B cell (primary cell): ENCODE measurements around the gene AGFG2. TPM values are rescaled to one million over a fixed set of nuclear protein-coding genes. Genes with fewer than 3 reads are reported as not detected.

Experiments
- ATAC-seq: fragments of 200-7000 bp; cut with Tn5 transposase; one replicate; pipeline ENCODE4 v1.10.0; 2021; ENCODE audit warnings: low read depth, mild to moderate bottlenecking, moderate number of reproducible peaks, moderate library complexity
- CTCF ChIA-PET: fragments of 350-600 bp; sonication (Branson Sonifier 250); formaldehyde crosslinking; loops from one replicate; lab custom pipeline; 2021; ENCODE audit warnings: antibody characterized with exemption, inconsistent platforms; lab: Charles Lee
- POLR2A ChIA-PET: fragments of 350-600 bp; sonication (Branson Sonifier 250); formaldehyde crosslinking; loops from one replicate; lab custom pipeline; 2021; ENCODE audit warnings: antibody characterized with exemption; lab: Charles Lee
- DNase-seq: peaks from one replicate; pipeline ENCODE4 v3.0.0; 2013
- H2AFZ ChIP-seq: 2 replicates; pipeline ENCODE4 v1.6.1; 2012; ENCODE audit warnings: mild to moderate bottlenecking, low read depth, low read length; ENCODE audit not compliant: insufficient read depth, poor library complexity, severe bottlenecking
- H3K27ac ChIP-seq, 2 donors: 1 replicate in 1 of 2; 2 replicates in 1 of 2; pipeline ENCODE4 v1.5.1; 2012 to 2013; ENCODE audit warnings: low read length in 2 of 2, mild to moderate bottlenecking in 2 of 2, moderate library complexity in 1 of 2
- H3K27me3 ChIP-seq, 4 experiments: fragments of 200-600 bp in 1 of 4; sonication (generic) in 1 of 4; replicated peaks in 1 of 4; 1 replicate in 2 of 4; 2 replicates in 2 of 4; pipeline versions ENCODE4 v1.6.1 to v1.7.0; 2013 to 2016; ENCODE audit warnings: low read length in 3 of 4, mild to moderate bottlenecking in 2 of 4, mixed read lengths in 1 of 4, moderate library complexity in 1 of 4; ENCODE audit not compliant: insufficient read depth in 4 of 4, control insufficient read depth in 3 of 4; ENCODE audit errors: control extremely low read depth in 1 of 4
- H3K36me3 ChIP-seq, 2 experiments: replicated peaks in 1 of 2; 1 replicate in 1 of 2; 2 replicates in 1 of 2; pipeline versions ENCODE4 v1.6.1 to v1.7.1; 2013; ENCODE audit warnings: low read length in 1 of 2; ENCODE audit not compliant: insufficient read depth in 2 of 2, control insufficient read depth in 1 of 2; ENCODE audit errors: control extremely low read depth in 1 of 2, extremely low read depth in 1 of 2
- H3K4me1 ChIP-seq, 2 donors: fragments of 200-600 bp in 1 of 2; sonication (generic) in 1 of 2; 1 replicate in 1 of 2; 2 replicates in 1 of 2; pipeline versions ENCODE4 v1.5.1 to v1.6.1; 2013 to 2017; ENCODE audit warnings: low read length in 2 of 2; ENCODE audit not compliant: control insufficient read depth in 2 of 2, insufficient read depth in 2 of 2
- H3K4me2 ChIP-seq: replicated peaks from 2 replicates; pipeline ENCODE3; 2012; ENCODE audit warnings: mild to moderate bottlenecking, low read depth, low read length; ENCODE audit not compliant: poor library complexity, severe bottlenecking
- H3K4me3 ChIP-seq, 5 experiments: fragments of 200-600 bp in 1 of 5; sonication (generic) in 1 of 5; 1 replicate in 3 of 5; 2 replicates in 2 of 5; pipeline versions ENCODE4 v1.5.1 to v1.7.0; 2011 to 2016; ENCODE audit warnings: low read length in 4 of 5, mild to moderate bottlenecking in 4 of 5, low read depth in 2 of 5, control low read depth in 1 of 5, moderate library complexity in 1 of 5; ENCODE audit not compliant: insufficient read depth in 1 of 5; ENCODE audit errors: control extremely low read depth in 1 of 5, extremely low read depth in 1 of 5
- H3K79me2 ChIP-seq: fragments of 200-600 bp; sonication (generic); one replicate; pipeline ENCODE4 v1.6.0; 2016; ENCODE audit warnings: low read length; ENCODE audit not compliant: control insufficient read depth, insufficient read depth
- H3K9ac ChIP-seq: fragments of 200-600 bp; sonication (generic); 2 replicates; pipeline ENCODE4 v1.6.1; 2017; ENCODE audit warnings: mild to moderate bottlenecking, low read length, moderate library complexity
- H3K9me3 ChIP-seq, 3 donors: one replicate each; pipeline versions ENCODE4 v1.6.1 to v1.7.1; 2013; ENCODE audit warnings: low read length in 2 of 3; ENCODE audit not compliant: control insufficient read depth in 2 of 3, insufficient read depth in 1 of 3; ENCODE audit errors: control extremely low read depth in 1 of 3
- H4K20me1 ChIP-seq: 2 replicates; pipeline ENCODE4 v1.6.0; 2012; ENCODE audit warnings: mild to moderate bottlenecking, low read length; ENCODE audit not compliant: insufficient read depth, control insufficient read depth, poor library complexity, severe bottlenecking
- H3K27ac Mint-ChIP-seq: one replicate; pipeline ENCODE4 v1.8.0; 2021; ENCODE audit warnings: mixed read lengths
- H3K27me3 Mint-ChIP-seq: one replicate; pipeline ENCODE4 v1.8.0; 2021; ENCODE audit warnings: mixed read lengths
- H3K4me1 Mint-ChIP-seq: one replicate; pipeline ENCODE4 v1.8.0; 2021; ENCODE audit warnings: mixed read lengths
- H3K4me3 Mint-ChIP-seq: one replicate; pipeline ENCODE4 v1.8.0; 2021; ENCODE audit warnings: mixed read lengths
- H3K9me3 Mint-ChIP-seq: one replicate; pipeline ENCODE4 v1.8.0; 2022; ENCODE audit warnings: mixed read lengths; ENCODE audit not compliant: insufficient read depth
- EZH2 ChIP-seq: IDR thresholded peaks from 2 replicates; pipeline ENCODE4 v1.6.1; 2012; ENCODE audit warnings: borderline replicate concordance, low read depth, mild to moderate bottlenecking, moderate library complexity, low read length; ENCODE audit not compliant: insufficient read depth, poor library complexity, severe bottlenecking
- WGBS: methylation state at CpG from one replicate; pipeline ENCODE4 v1.1.5; 2013; ENCODE audit warnings: missing lambda C conversion rate; ENCODE audit not compliant: insufficient coverage; 5-methylcytosine and 5-hydroxymethylcytosine counted together
- intact Hi-C: fragments of 100-400 bp; cut with micrococcal nuclease; formaldehyde crosslinking; loops from one replicate; pipeline ENCODE4 v1.10.0; 2022
- polyA plus RNA-seq: library from polyadenylated mRNA; depleted of rRNA; stranded (reverse); fragments of >200 nt; gene quantifications from 2 replicates; pipeline ENCODE4 v1.2.3, GENCODE V29; 2012
- total RNA-seq, 2 donors: library from RNA; stranded (reverse); fragments of 120-200 nt in 1 of 2; gene quantifications; 1 replicate in 1 of 2; 2 replicates in 1 of 2; pipeline versions ENCODE4 v1.2.3 to v1.2.4, GENCODE V29; 2013 to 2022
- TF ChIP-seq, protein P1 (sequence below): fragments of 200-600 bp; IDR thresholded peaks from one replicate; pipeline ENCODE4 v1.8.0; 2022; ENCODE audit warnings: antibody characterized with exemption, mild to moderate bottlenecking

AGFG2 gene
- total and polyA plus RNA-seq, 2 donors (not counting 1 experiment from before 2014, with no cell fraction given), result 11.0 TPM

GRCh38 chr7:100546926-100547800, 8.2 kb downstream of the AGFG2 start:
- Histone ChIP-seq H3K27ac (peak overlapping the region; percentile 19 to 38), H3K27me3 (no peaks in the 10 kb centered on the region), H3K4me3 (no peak overlapping the region), H3K9me3 (peaks cover 0 to 3% (median 0%) of the 10 kb centered on the region in 3 donors), H4K20me1 (no peaks in the 10 kb centered on the region), H3K4me1 (peaks cover 38 to 63% of the 10 kb centered on the region in 2 donors), H2AFZ (no peak overlapping the region), H3K9ac (no peak overlapping the region), H3K36me3 (peaks cover 0 to 1% of the 10 kb centered on the region in 2 experiments), H3K4me2 (peak overlapping the region; percentile 38), H3K79me2 (peaks cover 34% of the 10 kb centered on the region)
- no peak for ATAC-seq
- H3K9me3 Mint-ChIP-seq, result no peaks in the 10 kb centered on the region
- TF ChIP-seq, protein P1, sequence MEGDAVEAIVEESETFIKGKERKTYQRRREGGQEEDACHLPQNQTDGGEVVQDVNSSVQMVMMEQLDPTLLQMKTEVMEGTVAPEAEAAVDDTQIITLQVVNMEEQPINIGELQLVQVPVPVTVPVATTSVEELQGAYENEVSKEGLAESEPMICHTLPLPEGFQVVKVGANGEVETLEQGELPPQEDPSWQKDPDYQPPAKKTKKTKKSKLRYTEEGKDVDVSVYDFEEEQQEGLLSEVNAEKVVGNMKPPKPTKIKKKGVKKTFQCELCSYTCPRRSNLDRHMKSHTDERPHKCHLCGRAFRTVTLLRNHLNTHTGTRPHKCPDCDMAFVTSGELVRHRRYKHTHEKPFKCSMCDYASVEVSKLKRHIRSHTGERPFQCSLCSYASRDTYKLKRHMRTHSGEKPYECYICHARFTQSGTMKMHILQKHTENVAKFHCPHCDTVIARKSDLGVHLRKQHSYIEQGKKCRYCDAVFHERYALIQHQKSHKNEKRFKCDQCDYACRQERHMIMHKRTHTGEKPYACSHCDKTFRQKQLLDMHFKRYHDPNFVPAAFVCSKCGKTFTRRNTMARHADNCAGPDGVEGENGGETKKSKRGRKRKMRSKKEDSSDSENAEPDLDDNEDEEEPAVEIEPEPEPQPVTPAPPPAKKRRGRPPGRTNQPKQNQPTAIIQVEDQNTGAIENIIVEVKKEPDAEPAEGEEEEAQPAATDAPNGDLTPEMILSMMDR, result no peak
- no peak for TF ChIP-seq EZH2
- peak overlapping the region; percentile 84 for H3K27ac Mint-ChIP-seq
- 90% methylated on average over 3 of the region's 9 CpGs for WGBS
- ChIA-PET POLR2A (no interaction called here), CTCF (interaction anchor here (4.4 to 6.5 kb wide), 2 partner anchors 12 to 18 kb away, joined by 27 to 67 read pairs; no protein-coding TSS in a partner anchor)
- H3K4me3 Mint-ChIP-seq, result peak overlapping the region; percentile 57
- H3K4me1 Mint-ChIP-seq, result peaks cover 69% of the 10 kb centered on the region
- intact Hi-C loops, result no loop called here
- no peaks in the 10 kb centered on the region for H3K27me3 Mint-ChIP-seq
- no peak for DNase-seq

GRCh38 chr7:100547872-100548271, 8.9 kb downstream of the AGFG2 start:
- DNase-seq (no peak), ATAC-seq (no peak)
- 25% methylated on average over 2 of the region's 2 CpGs for WGBS
- H3K27me3 Mint-ChIP-seq, result no peaks in the 10 kb centered on the region
- no peaks in the 10 kb centered on the region for H3K9me3 Mint-ChIP-seq
- Histone ChIP-seq H3K4me2 (no peak overlapping the region), H3K4me3 (no peak overlapping the region), H3K9me3 (peaks cover 0 to 3% (median 0%) of the 10 kb centered on the region in 3 donors), H4K20me1 (no peaks in the 10 kb centered on the region), H3K27ac (peak overlapping the region in 1 of 2 donors; percentile 38), H3K4me1 (peaks cover 38 to 58% of the 10 kb centered on the region in 2 donors), H3K27me3 (no peaks in the 10 kb centered on the region), H3K9ac (no peak overlapping the region), H2AFZ (no peak overlapping the region), H3K79me2 (peaks cover 30% of the 10 kb centered on the region), H3K36me3 (peaks cover 0 to 5% of the 10 kb centered on the region in 2 experiments)
- CTCF ChIA-PET, result interaction anchor here (0.9 to 6.5 kb wide), 3 partner anchors 11 to 17 kb away, joined by 3 to 67 read pairs (median 27); no protein-coding TSS in a partner anchor
- intact Hi-C loops, result no loop called here
- H3K4me1 Mint-ChIP-seq, result peaks cover 64% of the 10 kb centered on the region
- H3K4me3 Mint-ChIP-seq, result no peak overlapping the region
- H3K27ac Mint-ChIP-seq, result peak overlapping the region; percentile 84
- no peak for TF ChIP-seq EZH2
- TF ChIP-seq, protein P1, result no peak
- POLR2A ChIA-PET, result no interaction called here
